Measurements from ENCODE around the gene BMPER. TPM values are rescaled to one million over a fixed set of nuclear protein-coding genes. Genes with fewer than 3 reads are reported as not detected.

Gene BMPER
- total and polyA plus RNA-seq, 8 donors, result 7.4 to 47.7 (median 39.6) TPM

GRCh38 chr7:33903791-33904680 lies 1.3 kb upstream of the BMPER start:
- ATAC-seq (peak; percentile 68), DNase-seq (peak; percentile 34 to 72 (median 64))
- intact Hi-C loops (cut with DNase I), result no loop called here
- no peak for TF ChIP-seq CTCF (IDR thresholded peaks at IDR 0.05)
- Histone ChIP-seq H3K4me1 (peaks cover 0 to 21% of the 10 kb centered on the region in 2 donors), H3K9me3 (no peaks in the 10 kb centered on the region), H3K36me3 (no peaks in the 10 kb centered on the region), H3K27me3 (peaks cover 22 to 68% of the 10 kb centered on the region in 2 donors), H3K27ac (peak overlapping the region; percentile 55 to 66), H3K4me3 (peak overlapping the region; percentile 47 to 50)

- no peaks in the 10 kb centered on the region for H3K36me3 ChIP-seq
- intact Hi-C loops (cut with DNase I), result no loop called here
- no peak for TF ChIP-seq CTCF (IDR thresholded peaks at IDR 0.05)
- H3K4me1 ChIP-seq, result peaks cover 0 to 21% of the 10 kb centered on the region in 2 donors
- H3K27ac ChIP-seq, result peak overlapping the region; percentile 55 to 66
- DNase-seq, result peak in 3 of 4 donors; percentile 66 to 83 (median 81)
- H3K9me3 ChIP-seq, result no peaks in the 10 kb centered on the region
- peaks cover 22 to 68% of the 10 kb centered on the region in 2 donors for H3K27me3 ChIP-seq
- H3K4me3 ChIP-seq, result peak overlapping the region; percentile 47 to 50
- peak; percentile 77 for ATAC-seq
These were observed 504 bp upstream of the BMPER start for GRCh38 chr7:33904681-33905388.

GRCh38 chr7:33906697-33907096 lies 1.4 kb downstream of the BMPER start:
- intact Hi-C loops (cut with DNase I), result no loop called here
- Histone ChIP-seq H3K27me3 (peaks cover 22 to 58% of the 10 kb centered on the region in 2 donors), H3K4me3 (no peak overlapping the region), H3K4me1 (peaks cover 0 to 21% of the 10 kb centered on the region in 2 donors), H3K9me3 (no peaks in the 10 kb centered on the region), H3K36me3 (no peaks in the 10 kb centered on the region), H3K27ac (no peak overlapping the region)
- TF ChIP-seq CTCF (IDR thresholded peaks at IDR 0.05), result no peak
- DNase-seq (no peak), ATAC-seq (no peak)

- H3K9me3 ChIP-seq, result no peaks in the 10 kb centered on the region
- H3K27me3 ChIP-seq, result peaks cover 22 to 55% of the 10 kb centered on the region in 2 donors
- no peak overlapping the region for H3K27ac ChIP-seq
- no peak for ATAC-seq
- H3K4me1 ChIP-seq, result peaks cover 0 to 21% of the 10 kb centered on the region in 2 donors
- H3K36me3 ChIP-seq, result no peaks in the 10 kb centered on the region
- no peak overlapping the region for H3K4me3 ChIP-seq
- DNase-seq, result no peak
- TF ChIP-seq CTCF (IDR thresholded peaks at IDR 0.05), result no peak
- intact Hi-C loops (cut with DNase I), result no loop called here
These were observed 2.3 kb downstream of the BMPER start for GRCh38 chr7:33907625-33908024.

- Histone ChIP-seq H3K27me3 (peaks cover 17 to 38% of the 10 kb centered on the region in 2 donors), H3K4me1 (peaks cover 0 to 14% of the 10 kb centered on the region in 2 donors), H3K27ac (no peak overlapping the region), H3K36me3 (no peaks in the 10 kb centered on the region), H3K4me3 (no peak overlapping the region), H3K9me3 (no peaks in the 10 kb centered on the region)
- no peak for TF ChIP-seq CTCF (IDR thresholded peaks at IDR 0.05)
- intact Hi-C loops (cut with DNase I), result no loop called here
- ATAC-seq (no peak), DNase-seq (no peak)
These were observed 4.0 kb downstream of the BMPER start for GRCh38 chr7:33909318-33909717.

Data from left lung (tissue), 10 donors.